ENCODE data around the gene PTPN13.
"Not testable (repeated sequence)": the region's sequence is repeated elsewhere in the genome, so short reads cannot be mapped to it uniquely, and the experiment has no call there.

Gene PTPN13

DNA sequence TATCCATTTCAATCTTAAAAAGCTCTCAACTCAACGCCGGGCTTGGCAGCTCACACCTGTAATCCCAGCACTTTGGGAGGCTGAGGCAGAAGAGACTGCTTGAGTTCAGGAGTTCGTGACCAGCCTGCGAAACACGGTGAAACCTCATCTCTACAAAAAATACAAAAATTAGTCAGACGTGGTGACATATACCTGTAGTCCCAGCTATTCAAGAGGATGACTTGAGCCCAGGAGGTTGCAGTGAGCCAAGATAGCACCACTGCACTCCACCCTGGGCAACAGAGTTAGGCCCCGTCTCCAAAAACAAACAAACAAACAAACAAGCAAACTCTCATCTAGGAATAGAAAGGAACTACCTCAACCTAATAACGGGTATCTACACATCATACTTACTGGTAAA lies 50.8 kb downstream of the PTPN13 start:
- DNase-seq, result no peak

- no peak for DNase-seq
Measured at GRCh38 chr4:86652332-86652932, 58.3 kb downstream of the PTPN13 start.

GRCh38 chr4:86653237-86653865 lies 59.2 kb downstream of the PTPN13 start:
- no peak for DNase-seq

DNA sequence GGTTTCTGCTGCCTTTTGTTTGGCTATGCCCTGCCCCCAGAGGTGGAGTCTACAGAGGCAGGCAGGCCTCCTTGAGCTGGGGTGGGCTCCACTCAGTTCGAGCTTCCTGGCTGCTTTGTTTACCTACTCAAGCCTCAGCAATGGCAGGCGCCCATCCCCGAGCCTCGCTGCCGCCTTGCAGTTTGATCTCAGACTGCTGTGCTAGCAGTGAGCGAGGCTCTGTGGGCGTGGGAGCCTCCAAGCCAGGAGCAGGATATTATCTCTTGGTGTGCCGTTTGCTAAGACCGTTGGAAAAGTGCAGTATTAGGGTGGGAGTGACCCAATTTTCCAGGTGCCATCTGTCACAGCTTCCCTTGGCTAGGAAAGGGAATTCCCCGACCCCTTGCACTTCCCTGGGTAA lies 62.7 kb downstream of the PTPN13 start:
- DNase-seq, result not testable (repeated sequence)

DNA sequence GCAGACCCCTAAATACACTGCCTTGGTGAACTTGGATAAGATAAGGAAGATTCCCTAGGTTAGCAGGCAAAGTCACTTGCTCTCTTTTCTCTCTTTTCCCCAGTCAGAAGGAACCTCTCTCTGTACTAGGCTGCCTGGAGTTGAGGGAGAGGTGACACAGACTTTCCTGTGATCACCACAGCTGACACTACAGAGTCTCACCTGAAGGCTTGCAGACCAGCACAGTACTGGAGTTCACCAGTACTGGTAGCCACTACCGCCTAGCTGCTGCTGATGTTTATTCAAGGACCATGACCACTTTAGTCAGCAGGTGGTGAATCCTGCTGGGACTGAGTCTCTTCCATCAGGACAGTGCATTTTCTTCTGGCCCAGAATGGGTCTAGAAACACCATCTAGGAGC lies 63.3 kb downstream of the PTPN13 start:
- no peak for DNase-seq

- no peak for DNase-seq
Measured at GRCh38 chr4:86657910-86658309, 63.8 kb downstream of the PTPN13 start.

DNA sequence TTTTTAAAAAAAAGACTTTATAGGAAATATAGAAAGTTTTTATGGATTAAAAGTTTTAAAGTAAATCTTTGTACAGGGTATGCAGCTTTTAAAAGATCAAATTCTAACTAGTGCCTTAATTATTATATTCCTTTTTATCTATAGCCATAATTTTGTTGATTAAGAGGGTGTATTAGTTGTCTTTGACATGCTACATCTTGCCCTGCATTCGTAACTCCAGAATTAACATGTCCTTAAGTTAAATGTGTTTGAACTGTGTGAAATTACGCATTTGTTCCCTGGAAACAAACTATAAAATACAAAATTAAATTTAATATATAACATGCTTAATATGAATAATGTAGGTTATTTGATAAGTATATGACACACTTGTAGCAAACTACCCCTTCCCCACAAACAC lies 66.3 kb downstream of the PTPN13 start:
- no peak for DNase-seq

- no peak for DNase-seq
Measured at GRCh38 chr4:86661006-86661405, 66.9 kb downstream of the PTPN13 start.

GRCh38 chr4:86661418-86661817 lies 67.3 kb downstream of the PTPN13 start:
- DNase-seq, result no peak

- DNase-seq, result no peak
Measured at GRCh38 chr4:86664959-86665358, 70.8 kb downstream of the PTPN13 start.

GRCh38 chr4:86670298-86670697 lies 76.2 kb downstream of the PTPN13 start:
- DNase-seq, result no peak

GRCh38 chr4:86670756-86671155 lies 76.6 kb downstream of the PTPN13 start:
- DNase-seq, result no peak

GRCh38 chr4:86675548-86675947 lies 81.4 kb downstream of the PTPN13 start:
- DNase-seq, result no peak

DNA sequence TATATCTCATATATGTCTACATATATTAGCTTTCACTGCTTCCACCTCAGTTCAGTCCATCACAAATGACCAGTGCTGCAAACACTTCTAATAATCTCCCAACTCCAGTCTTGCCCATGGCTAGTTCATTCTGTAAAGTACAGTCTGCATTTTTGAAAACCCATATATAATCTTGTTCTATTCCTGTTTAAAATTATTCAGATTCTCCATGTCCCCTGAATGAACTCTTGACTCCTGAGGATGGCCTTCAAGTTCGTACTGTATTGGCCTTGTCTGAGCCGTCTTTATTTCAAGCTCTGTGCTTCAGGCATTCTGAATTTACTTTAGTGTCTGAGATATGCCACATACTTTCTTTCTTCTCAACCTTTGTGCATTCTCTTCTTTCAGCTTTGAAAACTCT lies 84.7 kb downstream of the PTPN13 start:
- no peak for DNase-seq

DNA sequence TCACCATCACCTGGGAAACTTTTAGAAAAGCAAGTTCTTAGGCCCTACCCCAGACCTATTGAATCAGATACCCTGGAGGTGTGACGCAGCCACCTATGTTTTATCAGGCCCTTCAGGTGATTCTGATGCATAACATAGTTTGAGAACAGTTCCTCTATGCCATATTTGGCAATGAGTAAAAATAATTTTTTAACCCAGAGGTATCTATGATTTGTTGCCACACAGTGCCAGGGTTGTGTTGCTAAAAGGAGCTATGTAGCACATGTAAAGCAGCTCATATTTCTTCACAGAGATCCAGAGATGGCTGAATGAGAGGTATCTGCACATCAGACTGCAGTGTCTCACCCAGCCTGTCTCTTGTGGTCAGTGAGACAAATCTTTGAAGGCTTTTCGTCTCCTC lies 85.3 kb downstream of the PTPN13 start:
- DNase-seq, result no peak

GRCh38 chr4:86683167-86683566 lies 89.1 kb downstream of the PTPN13 start:
- no peak for DNase-seq

DNA sequence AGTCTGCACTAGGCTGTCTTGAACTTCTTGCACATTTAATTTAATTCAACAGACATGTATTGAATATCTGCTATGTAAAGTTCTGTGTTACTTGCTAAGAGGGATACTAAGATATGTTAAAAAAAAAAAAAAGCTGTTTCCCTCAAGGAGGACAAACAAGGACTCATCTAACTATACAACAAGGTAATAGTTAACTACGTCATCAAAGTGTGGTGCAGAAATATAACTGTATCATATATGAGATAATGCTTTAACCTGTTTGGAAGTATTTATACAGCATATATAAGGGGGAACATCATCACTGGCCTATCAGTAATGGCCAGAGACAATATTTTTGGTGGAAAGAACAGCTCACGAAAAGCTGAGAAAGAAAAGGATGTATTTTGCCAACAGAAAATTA lies 89.9 kb downstream of the PTPN13 start:
- no peak for DNase-seq

- no peak for DNase-seq
Measured at GRCh38 chr4:86685401-86685800, 91.3 kb downstream of the PTPN13 start.

DNA sequence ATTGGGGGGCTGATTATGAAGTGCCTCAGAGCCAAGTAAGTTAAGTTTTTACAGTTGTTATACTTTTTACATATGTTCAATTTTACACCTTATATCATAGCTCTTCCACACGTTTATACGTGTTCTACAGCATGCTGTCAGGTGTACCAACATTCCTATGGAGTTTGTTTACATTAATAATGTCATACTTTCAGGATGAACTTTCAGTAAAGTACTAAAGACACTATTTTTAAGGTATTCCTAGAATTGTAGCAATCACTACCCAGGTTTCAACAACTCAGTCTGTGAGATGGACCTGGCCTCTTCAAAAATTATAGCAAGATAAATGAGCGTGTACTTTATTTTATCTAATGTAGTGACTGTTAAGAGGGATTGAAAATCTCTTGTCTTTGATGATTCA lies 92.6 kb downstream of the PTPN13 start:
- no peak for DNase-seq

DNA sequence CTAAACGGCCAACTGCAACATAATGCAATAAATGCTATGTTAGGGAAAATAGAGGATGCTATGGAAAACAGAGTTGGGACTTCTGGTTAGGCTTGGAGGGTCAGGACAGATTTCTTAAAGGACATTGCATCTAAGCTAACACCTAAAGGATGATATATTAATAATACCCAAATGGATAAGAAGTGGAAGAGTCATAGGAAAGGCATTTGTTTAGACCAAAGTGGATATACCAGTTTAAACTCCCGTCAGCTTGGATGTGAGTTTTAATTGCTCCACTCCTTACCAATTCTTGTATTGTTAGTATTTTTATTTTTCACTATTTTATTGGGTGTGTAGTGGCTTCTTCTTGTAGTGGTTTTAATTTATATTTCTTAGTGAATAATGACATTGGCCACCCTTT lies 93.9 kb downstream of the PTPN13 start:
- DNase-seq, result no peak

DNA sequence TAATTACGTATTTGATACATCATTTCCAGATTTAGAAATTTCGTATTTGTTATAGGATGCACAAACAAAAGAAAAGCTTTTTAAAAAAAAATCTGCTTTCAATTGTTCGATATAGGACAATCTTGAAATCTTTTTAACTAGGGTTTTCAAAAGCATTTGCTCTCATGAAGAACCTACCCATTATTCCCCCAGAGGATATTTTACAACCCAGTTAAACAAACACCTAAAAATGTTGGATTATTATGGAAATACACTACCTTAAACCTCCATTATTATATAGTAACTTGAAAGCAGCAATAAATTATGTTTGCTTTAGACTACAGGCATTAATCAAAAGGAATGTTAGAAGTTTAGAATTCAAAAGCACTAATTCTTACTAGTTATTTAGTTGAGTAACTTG lies 110.5 kb downstream of the PTPN13 start:
- DNase-seq, result no peak

DNA sequence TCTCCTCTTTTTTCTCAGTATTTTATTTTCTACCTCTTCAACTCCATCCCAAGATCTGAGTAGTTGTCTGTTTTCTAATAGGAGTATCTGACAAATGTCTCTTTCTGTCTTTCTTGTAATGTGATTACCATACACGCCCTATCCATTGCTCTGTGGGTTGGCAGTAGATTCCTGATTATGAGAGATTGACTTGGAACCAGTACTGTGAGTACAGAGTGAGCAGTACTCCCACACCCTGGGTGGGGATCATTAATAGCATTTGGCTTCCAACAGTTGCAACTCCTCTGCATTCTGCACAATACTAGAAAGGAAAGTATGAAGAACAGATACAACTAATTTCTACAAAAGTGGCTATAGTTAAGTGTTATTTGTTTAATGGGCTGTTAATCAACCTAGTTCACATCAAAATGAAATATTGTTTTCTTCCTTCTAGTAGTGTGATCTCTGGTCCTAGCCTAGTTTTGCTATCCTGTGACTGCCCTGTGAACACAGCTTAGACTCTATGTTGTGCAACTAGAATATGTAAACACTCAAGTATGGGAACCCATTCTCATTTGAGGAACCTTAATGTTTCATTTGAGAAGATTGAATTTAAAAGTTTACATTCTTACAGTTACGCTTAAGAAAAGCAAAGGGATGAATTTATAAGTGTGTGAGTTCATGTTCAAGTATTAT lies 112.9 kb downstream of the PTPN13 start:
- no peak for DNase-seq

DNA sequence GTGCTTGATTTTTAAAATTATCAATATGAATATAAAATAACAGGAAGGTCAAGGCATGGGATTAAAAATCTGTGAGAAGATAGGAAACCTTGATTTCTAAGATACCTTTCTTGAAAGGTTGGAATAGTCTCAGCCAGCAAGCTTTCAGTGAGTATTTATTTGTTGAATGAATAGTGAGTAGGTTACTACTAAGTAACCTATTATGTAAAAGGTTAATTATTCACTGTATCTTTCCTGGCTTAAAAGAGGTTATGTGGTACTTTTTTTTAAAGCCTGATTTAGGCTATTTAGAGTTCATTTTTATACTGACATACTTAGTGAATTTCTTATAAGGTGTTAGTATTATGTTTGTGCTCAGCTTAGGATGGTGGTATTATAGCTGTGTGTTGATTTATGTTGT lies 123.5 kb downstream of the PTPN13 start:
- no peak for DNase-seq

- no peak for DNase-seq
Measured at GRCh38 chr4:86718152-86718551, 124.0 kb downstream of the PTPN13 start.

- DNase-seq, result not testable (repeated sequence)
Measured at GRCh38 chr4:86719149-86719548, 125.0 kb downstream of the PTPN13 start.

Data from NCI-H748 treated with DMSO at 0.1 percent for 48 hours (cell line).